Erythroblast (primary cell): ENCODE results near the gene DIP2C.

ENCODE experiments used
- GATA1 ChIP-seq: IDR thresholded peaks from 2 replicates; pipeline ENCODE4 v1.6.1; 2011; ENCODE audit warnings: low read depth, mild to moderate bottlenecking, control low read depth, low read length, moderate library complexity
- POLR2A ChIP-seq: IDR thresholded peaks from 2 replicates; pipeline ENCODE4 v1.6.1; 2011; ENCODE audit warnings: mild to moderate bottlenecking, low read length

GRCh38 chr10:377228-377627 lies 312.2 kb downstream of the DIP2C start:
- TF ChIP-seq POLR2A (no peak), GATA1 (no peak)
